HG02623 (cell line): ENCODE measurements around the gene ADGRG2.

Experiments
- ATAC-seq: cut with Tn5 transposase; IDR thresholded peaks from one replicate; pipeline ENCODE4 v1.9.1; 2021; ENCODE audit warnings: moderate library complexity; ENCODE audit not compliant: unreplicated experiment

ADGRG2 gene

GRCh38 chrX:18962329-18962728 lies 159.9 kb downstream of the ADGRG2 start:
- no peak for ATAC-seq

- no peak for ATAC-seq
Observed at GRCh38 chrX:18961686-18962085, 160.6 kb downstream of the ADGRG2 start.

GRCh38 chrX:18956303-18957032 lies 165.8 kb downstream of the ADGRG2 start:
- ATAC-seq, result no peak

GRCh38 chrX:18955676-18956075 lies 166.6 kb downstream of the ADGRG2 start:
- no peak for ATAC-seq

- no peak for ATAC-seq
Observed at GRCh38 chrX:18951032-18951431, 171.2 kb downstream of the ADGRG2 start.

- ATAC-seq, result no peak
Observed at GRCh38 chrX:18949944-18950301, 172.3 kb downstream of the ADGRG2 start.

- no peak for ATAC-seq
Observed at GRCh38 chrX:18949291-18949943, 172.9 kb downstream of the ADGRG2 start.

- ATAC-seq, result no peak
Observed at GRCh38 chrX:18946611-18947010, 175.7 kb downstream of the ADGRG2 start.

GRCh38 chrX:18946157-18946556 lies 176.1 kb downstream of the ADGRG2 start:
- ATAC-seq, result no peak

GRCh38 chrX:18945483-18945882 lies 176.8 kb downstream of the ADGRG2 start:
- no peak for ATAC-seq

GRCh38 chrX:18944482-18944881 lies 177.8 kb downstream of the ADGRG2 start:
- no peak for ATAC-seq

GRCh38 chrX:18941896-18942295 lies 180.4 kb downstream of the ADGRG2 start:
- ATAC-seq, result no peak
